AG08396 (cell line): Measurements from ENCODE around the gene ZBTB16.

Source experiments
- DNase-seq: peaks from one replicate; pipeline ENCODE4 v3.0.0; 2012; ENCODE audit warnings: low spot score, mixed read lengths

Gene ZBTB16

GRCh38 chr11:114064216-114064615, 4.7 kb downstream of the ZBTB16 start:
- DNase-seq = no peak

- no peak for DNase-seq
These were observed 5.6 kb downstream of the ZBTB16 start for GRCh38 chr11:114065094-114065493.

- DNase-seq = no peak
These were observed 6.6 kb downstream of the ZBTB16 start for GRCh38 chr11:114066046-114066648.

GRCh38 chr11:114068327-114068726, 8.8 kb downstream of the ZBTB16 start:
- DNase-seq = no peak

GRCh38 chr11:114070464-114071139, 11.1 kb downstream of the ZBTB16 start:
- no peak for DNase-seq

GRCh38 chr11:114073007-114073827, 13.7 kb downstream of the ZBTB16 start:
- no peak for DNase-seq

GRCh38 chr11:114073828-114074381, 14.4 kb downstream of the ZBTB16 start:
- no peak for DNase-seq

- no peak for DNase-seq
These were observed 15.2 kb downstream of the ZBTB16 start for GRCh38 chr11:114074546-114075343.

GRCh38 chr11:114075344-114075610, 15.8 kb downstream of the ZBTB16 start:
- DNase-seq = no peak

- DNase-seq = peak; percentile 63
These were observed 16.5 kb downstream of the ZBTB16 start for GRCh38 chr11:114075891-114076441.

- DNase-seq = no peak
These were observed 17.4 kb downstream of the ZBTB16 start for GRCh38 chr11:114076921-114077331.

GRCh38 chr11:114077482-114078305, 18.2 kb downstream of the ZBTB16 start:
- DNase-seq = no peak

- no peak for DNase-seq
These were observed 18.9 kb downstream of the ZBTB16 start for GRCh38 chr11:114078423-114078822.

- DNase-seq = no peak
These were observed 20.1 kb downstream of the ZBTB16 start for GRCh38 chr11:114079511-114080065.

GRCh38 chr11:114080219-114080618, 20.7 kb downstream of the ZBTB16 start:
- no peak for DNase-seq

GRCh38 chr11:114080769-114081168, 21.3 kb downstream of the ZBTB16 start:
- DNase-seq = no peak

GRCh38 chr11:114081641-114082414, 22.3 kb downstream of the ZBTB16 start:
- DNase-seq = no peak

- no peak for DNase-seq
These were observed 22.9 kb downstream of the ZBTB16 start for GRCh38 chr11:114082415-114082748.

GRCh38 chr11:114082767-114083181, 23.3 kb downstream of the ZBTB16 start:
- no peak for DNase-seq
